Measurements from ENCODE around the gene GDF3.
"Not testable (repeated sequence)": the region's sequence is repeated elsewhere in the genome, so short reads cannot be mapped to it uniquely, and the experiment has no call there.

GDF3 gene

GRCh38 chr12:7695566-7696197 lies at the start of gene GDF3:
Gene GDF3, minus strand, starts transcription at chr12:7695775. Its CDS starts 47 bp downstream, at chr12:7695728.
- DNase-seq = no peak

- DNase-seq = no peak
Observed at GRCh38 chr12:7732993-7733392, 37.4 kb upstream of the GDF3 start.

GRCh38 chr12:7731486-7731885 lies 35.9 kb upstream of the GDF3 start:
- DNase-seq = no peak

GRCh38 chr12:7730984-7731383 lies 35.4 kb upstream of the GDF3 start:
- DNase-seq = not testable (repeated sequence)

GRCh38 chr12:7729746-7730145 lies 34.2 kb upstream of the GDF3 start:
- no peak for DNase-seq

GRCh38 chr12:7723926-7724325 lies 28.4 kb upstream of the GDF3 start:
- DNase-seq = no peak

GRCh38 chr12:7719946-7720730 lies 24.6 kb upstream of the GDF3 start:
- DNase-seq = no peak

GRCh38 chr12:7716381-7716780 lies 20.8 kb upstream of the GDF3 start:
- no peak for DNase-seq

- DNase-seq = no peak
Observed at GRCh38 chr12:7712841-7713442, 17.4 kb upstream of the GDF3 start.

- no peak for DNase-seq
Observed at GRCh38 chr12:7711133-7711532, 15.6 kb upstream of the GDF3 start, which contains the start of gene DPPA3. Gene DPPA3, plus strand, starts transcription at chr12:7711433. Its CDS starts 138 bp downstream, at chr12:7711571.

- DNase-seq = no peak
Observed at GRCh38 chr12:7709969-7710675, 14.5 kb upstream of the GDF3 start.

GRCh38 chr12:7705846-7706245 lies 10.3 kb upstream of the GDF3 start:
- DNase-seq = no peak

GRCh38 chr12:7695237-7695560 lies 376 bp downstream of the GDF3 start:
- DNase-seq = no peak

GRCh38 chr12:7694556-7695236 lies 879 bp downstream of the GDF3 start:
- no peak for DNase-seq

- no peak for DNase-seq
Observed at GRCh38 chr12:7693793-7694192, 1.8 kb downstream of the GDF3 start.

- no peak for DNase-seq
Observed at GRCh38 chr12:7681535-7681934, 14.0 kb downstream of the GDF3 start.

GRCh38 chr12:7679251-7680045 lies 16.1 kb downstream of the GDF3 start:
- no peak for DNase-seq

- no peak for DNase-seq
Observed at GRCh38 chr12:7678744-7679143, 16.8 kb downstream of the GDF3 start.

GRCh38 chr12:7677432-7677888 lies 18.1 kb downstream of the GDF3 start:
- not testable (repeated sequence) for DNase-seq

- not testable (repeated sequence) for DNase-seq
Observed at GRCh38 chr12:7675455-7675854, 20.1 kb downstream of the GDF3 start.

- DNase-seq = no peak
Observed at GRCh38 chr12:7668171-7668570, 27.4 kb downstream of the GDF3 start.

GRCh38 chr12:7667125-7667524 lies 28.4 kb downstream of the GDF3 start:
- no peak for DNase-seq

All from NCI-H446 treated with DMSO at 0.1 percent for 48 hours (cell line).